H1 (cell line): ENCODE results near the gene ATP1A1. TPM values are rescaled to one million over a fixed set of nuclear protein-coding genes. Genes with fewer than 3 reads are reported as not detected.

Source experiments
- CTCF ChIA-PET: fragments of 300-600 bp; sonication (Branson Sonifier 250); formaldehyde crosslinking; loops from one replicate; lab custom pipeline; 2021; ENCODE audit not compliant: partially characterized antibody; lab: Charles Lee
- POLR2A ChIA-PET: fragments of 300-600 bp; sonication (Branson Sonifier 250); formaldehyde crosslinking; loops from one replicate; lab custom pipeline; 2021; ENCODE audit warnings: inconsistent platforms; ENCODE audit not compliant: partially characterized antibody; lab: Charles Lee
- DNase-seq, 2 experiments: peaks; one replicate each; pipeline versions ENCODE4 v3.0.0 to v3.0.0-alpha.2; 2010 to 2022; ENCODE audit warnings: low spot score in 2 of 2, low read depth in 1 of 2, mixed read lengths in 1 of 2
- FAIRE-seq: peaks from 2 replicates; lab custom pipeline; 2011; peaks lifted over from hg19 to GRCh38; lab: Jason Lieb, UNC
- H2AFZ ChIP-seq: 2 replicates; pipeline ENCODE4 v1.8.1; 2012; ENCODE audit warnings: low read length, inconsistent platforms
- H2AK5ac ChIP-seq: 2 replicates; pipeline ENCODE4 v1.6.1; 2013; ENCODE audit warnings: low read depth, low read length
- H2BK120ac ChIP-seq: replicated peaks from 2 replicates; pipeline ENCODE3; 2013; ENCODE audit warnings: low read depth, low read length, inconsistent platforms
- H2BK12ac ChIP-seq: 2 replicates; pipeline ENCODE4 v1.6.1; 2013; ENCODE audit warnings: low read depth, low read length
- H2BK15ac ChIP-seq: 2 replicates; pipeline ENCODE4 v1.6.1; 2013; ENCODE audit warnings: low read length
- H2BK20ac ChIP-seq: 2 replicates; pipeline ENCODE4 v1.6.1; 2013; ENCODE audit warnings: low read length
- H2BK5ac ChIP-seq: 2 replicates; pipeline ENCODE4 v1.6.1; 2013; ENCODE audit warnings: low read depth, low read length
- H3K14ac ChIP-seq: 2 replicates; pipeline ENCODE4 v1.6.1; 2013; ENCODE audit warnings: inconsistent platforms; ENCODE audit not compliant: insufficient read length
- H3K18ac ChIP-seq: 2 replicates; pipeline ENCODE4 v1.6.1; 2013; ENCODE audit warnings: low read length; ENCODE audit errors: extremely low read depth
- H3K23ac ChIP-seq: 2 replicates; pipeline ENCODE4 v1.6.1; 2013; ENCODE audit warnings: inconsistent platforms; ENCODE audit not compliant: insufficient read length
- H3K23me2 ChIP-seq: 2 replicates; pipeline ENCODE4 v1.6.1; 2013; ENCODE audit warnings: low read depth, low read length
- H3K27ac ChIP-seq: 2 replicates; pipeline ENCODE4 v1.6.1; 2011; ENCODE audit warnings: low read depth, low read length, inconsistent platforms
- H3K27me3 ChIP-seq, 4 experiments: replicated peaks in 1 of 4; 1 replicate in 1 of 4; 2 replicates in 3 of 4; pipeline versions ENCODE4 v1.6.1 to v1.8.1; 2011 to 2013; ENCODE audit warnings: low read length in 3 of 4, mild to moderate bottlenecking in 3 of 4, inconsistent platforms in 2 of 4, mixed read lengths in 2 of 4, moderate library complexity in 1 of 4; ENCODE audit not compliant: control insufficient read depth in 3 of 4, insufficient read depth in 3 of 4; ENCODE audit errors: extremely low read depth in 1 of 4
- H3K36me3 ChIP-seq, 4 experiments: 2 replicates each; pipeline versions ENCODE4 v1.6.1 to v1.8.1; 2011 to 2013; ENCODE audit warnings: mild to moderate bottlenecking in 4 of 4, low read length in 3 of 4, moderate library complexity in 2 of 4, control low read depth in 1 of 4, inconsistent platforms in 1 of 4; ENCODE audit not compliant: insufficient read depth in 4 of 4, control insufficient read depth in 2 of 4
- H3K4ac ChIP-seq: replicated peaks from 2 replicates; pipeline ENCODE3; 2013; ENCODE audit warnings: low read length, low read depth, mixed read lengths, inconsistent platforms; ENCODE audit not compliant: insufficient read length
- H3K4me1 ChIP-seq, 4 experiments: replicated peaks in 1 of 4; 1 replicate in 1 of 4; 2 replicates in 3 of 4; pipeline versions ENCODE4 v1.6.1 to v1.8.1; 2011 to 2013; ENCODE audit warnings: low read length in 3 of 4, inconsistent platforms in 2 of 4, mixed read lengths in 1 of 4; ENCODE audit not compliant: insufficient read depth in 4 of 4, control insufficient read depth in 3 of 4
- H3K4me2 ChIP-seq, 2 experiments: 2 replicates each; pipeline versions ENCODE4 v1.6.1 to v1.8.1; 2011 to 2013; ENCODE audit warnings: low read depth in 2 of 2, low read length in 2 of 2, control low read depth in 1 of 2, inconsistent platforms in 1 of 2, mild to moderate bottlenecking in 1 of 2; ENCODE audit not compliant: insufficient read depth in 1 of 2
- H3K4me3 ChIP-seq, 4 experiments: fragments of 200-600, 300-600 bp in 1 of 4; sonication (generic), shearing (Covaris generic), sonication (Bioruptor Twin) in 1 of 4; 2 replicates each; pipeline versions ENCODE4 v1.5.1 to v1.8.1; 2011 to 2016; ENCODE audit warnings: low read length in 4 of 4, low read depth in 3 of 4, control low read depth in 2 of 4, inconsistent platforms in 2 of 4, mild to moderate bottlenecking in 2 of 4, mixed read lengths in 1 of 4, moderate library complexity in 1 of 4; ENCODE audit not compliant: insufficient read depth in 2 of 4; ENCODE audit errors: extremely low read depth in 1 of 4
- H3K56ac ChIP-seq: replicated peaks from 2 replicates; pipeline ENCODE3; 2013; ENCODE audit warnings: low read depth, mild to moderate bottlenecking, mixed read lengths, low read length, inconsistent platforms; ENCODE audit not compliant: insufficient read length
- H3K79me1 ChIP-seq: 2 replicates; pipeline ENCODE4 v1.6.1; 2013; ENCODE audit warnings: low read depth, low read length, control low read depth
- H3K79me2 ChIP-seq, 2 experiments: 2 replicates each; pipeline versions ENCODE4 v1.6.1 to v1.8.1; 2012 to 2013; ENCODE audit warnings: low read length in 2 of 2, mild to moderate bottlenecking in 2 of 2, inconsistent platforms in 1 of 2; ENCODE audit not compliant: insufficient read depth in 2 of 2, control insufficient read depth in 1 of 2
- H3K9ac ChIP-seq, 4 experiments: replicated peaks in 1 of 4; 1 replicate in 1 of 4; 2 replicates in 3 of 4; pipeline versions ENCODE4 v1.6.1 to v1.8.1; 2011 to 2013; ENCODE audit warnings: low read depth in 3 of 4, low read length in 3 of 4, control low read depth in 2 of 4, mild to moderate bottlenecking in 2 of 4, moderate library complexity in 2 of 4, inconsistent platforms in 1 of 4; ENCODE audit errors: extremely low read depth in 1 of 4
- H3K9me3 ChIP-seq, 2 experiments: 2 replicates each; pipeline versions ENCODE4 v1.6.1 to v1.8.1; 2012 to 2013; ENCODE audit warnings: mild to moderate bottlenecking in 2 of 2, moderate library complexity in 2 of 2, control low read depth in 1 of 2, inconsistent platforms in 1 of 2, low read depth in 1 of 2, low read length in 1 of 2, mixed read lengths in 1 of 2; ENCODE audit not compliant: insufficient read depth in 2 of 2
- H4K20me1 ChIP-seq, 2 experiments: replicated peaks in 1 of 2; 2 replicates each; pipeline versions ENCODE3 to v1.8.1; 2011 to 2013; ENCODE audit warnings: inconsistent platforms in 2 of 2, low read length in 2 of 2, mild to moderate bottlenecking in 1 of 2; ENCODE audit not compliant: insufficient read depth in 2 of 2, control insufficient read depth in 1 of 2
- H4K5ac ChIP-seq: 2 replicates; pipeline ENCODE4 v1.6.1; 2013; ENCODE audit warnings: low read length, low read depth, mixed read lengths, inconsistent platforms; ENCODE audit not compliant: insufficient read length
- H4K8ac ChIP-seq: 2 replicates; pipeline ENCODE4 v1.8.0; 2013; ENCODE audit warnings: mild to moderate bottlenecking, moderate library complexity, low read length, inconsistent platforms; ENCODE audit not compliant: insufficient read depth; ENCODE audit errors: extremely low read depth
- H4K91ac ChIP-seq: replicated peaks from 2 replicates; pipeline ENCODE3; 2013; ENCODE audit warnings: low read length, mixed read lengths, inconsistent platforms; ENCODE audit not compliant: insufficient read length
- GTF2F1 ChIP-seq: IDR thresholded peaks from 2 replicates; pipeline ENCODE4 v1.6.1; 2012; ENCODE audit warnings: low read depth, low read length, improper control_type of control experiment, borderline replicate concordance
- PHF8 ChIP-seq: fragments of 200-600 bp; sonication (generic); conservative IDR thresholded peaks from 2 replicates; pipeline ENCODE4 v1.7.1; 2012; ENCODE audit warnings: low read depth, mild to moderate bottlenecking, inconsistent platforms, low read length, moderate library complexity
- POU5F1 ChIP-seq: IDR thresholded peaks from 2 replicates; pipeline ENCODE4 v1.6.1; 2011; ENCODE audit warnings: low read depth, mild to moderate bottlenecking, low read length, moderate library complexity
- TCF12 ChIP-seq: IDR thresholded peaks from 2 replicates; pipeline ENCODE4 v1.6.1; 2011; ENCODE audit warnings: low read depth, mild to moderate bottlenecking, low read length
- WGBS, 2 experiments: shearing (Covaris generic) in 1 of 2; methylation state at CpG; one replicate each; pipeline versions ENCODE4 v1.1.6 to v1.1.7; 2013 to 2015; ENCODE audit warnings: low lambda C conversion rate in 2 of 2, mixed read lengths in 2 of 2, inconsistent platforms in 1 of 2, low coverage in 1 of 2, missing lambda C conversion rate in 1 of 2; ENCODE audit not compliant: insufficient replicate concordance in 2 of 2, insufficient coverage in 1 of 2, insufficient read length in 1 of 2; ENCODE audit errors: extremely low coverage in 1 of 2, missing lambda C conversion rate in 1 of 2; 5-methylcytosine and 5-hydroxymethylcytosine counted together
- polyA plus RNA-seq, 7 experiments: library from polyadenylated mRNA; depleted of rRNA in 3 of 7; stranded (reverse) in 5 of 7; unstranded in 2 of 7; fragments of >200 nt in 5 of 7; fragments of 200-250 nt in 2 of 7; gene quantifications; 1 replicate in 5 of 7; 2 replicates in 1 of 7; 4 replicates in 1 of 7; pipeline versions ENCODE4 v1.2.1 to v1.2.3, GENCODE V29; 2011 to 2013; ENCODE audit warnings: missing spikeins in 2 of 7, mixed read lengths in 2 of 7
- total RNA-seq: library from RNA; stranded (reverse); fragmentation: NEBNext Ultra II Directional; extraction: Animal tissue kit (Norgen Biotek cat#: 25700); gene quantifications from 2 replicates; pipeline ENCODE4 v1.2.1, GENCODE V29; 2021

Gene ATP1A1
- total and polyA plus RNA-seq, 2 of the 8 experiments (the other 6 are each of a cell fraction or from before 2014, with no cell fraction given), result 222 to 325 TPM

GRCh38 chr1:116361648-116362047, 11.4 kb upstream of the ATP1A1 start:
- Histone ChIP-seq H3K4me2 (no peak overlapping the region), H2BK15ac (no peak overlapping the region), H4K91ac (no peak overlapping the region), H3K27me3 (no peaks in the 10 kb centered on the region), H3K4ac (no peak overlapping the region), H4K8ac (no peak overlapping the region), H3K27ac (no peak overlapping the region), H3K23ac (no peak overlapping the region), H4K20me1 (no peaks in the 10 kb centered on the region), H2BK120ac (no peak overlapping the region), H3K18ac (no peak overlapping the region), H2AK5ac (no peak overlapping the region), H2BK20ac (no peak overlapping the region), H3K9ac (no peak overlapping the region), H3K79me1 (no peaks in the 10 kb centered on the region), H3K56ac (no peak overlapping the region), H2BK5ac (no peak overlapping the region), H3K4me3 (no peak overlapping the region), H3K9me3 (no peaks in the 10 kb centered on the region), H2AFZ (no peak overlapping the region), H3K23me2 (no peaks in the 10 kb centered on the region), H3K4me1 (no peaks in the 10 kb centered on the region; a peak in 1 of 7 replicates), H3K14ac (no peak overlapping the region), H4K5ac (no peak overlapping the region), H3K79me2 (no peaks in the 10 kb centered on the region), H3K36me3 (no peaks in the 10 kb centered on the region), H2BK12ac (no peak overlapping the region)
- no peak for TF ChIP-seq POU5F1
- TF ChIP-seq GTF2F1, result no peak
- no peak for TF ChIP-seq PHF8
- no peak for TF ChIP-seq TCF12
- CTCF ChIA-PET, result no interaction called here
- POLR2A ChIA-PET, result no interaction called here
- FAIRE-seq (no peak), DNase-seq (no peak)
- WGBS, 2 experiments, result 92% methylated on average over 3 of the region's 3 CpGs; no CpG with 5 or more reads in 1 of the 2 experiments
